ENCODE measurements around the gene SCNN1G. TPM values are rescaled to one million over a fixed set of nuclear protein-coding genes. Genes with fewer than 3 reads are reported as not detected.

Gene SCNN1G
- total and polyA plus RNA-seq, 9 of the 15 experiments (the other 6 are each of a cell fraction or from before 2014, with no cell fraction given) = not detected

DNA sequence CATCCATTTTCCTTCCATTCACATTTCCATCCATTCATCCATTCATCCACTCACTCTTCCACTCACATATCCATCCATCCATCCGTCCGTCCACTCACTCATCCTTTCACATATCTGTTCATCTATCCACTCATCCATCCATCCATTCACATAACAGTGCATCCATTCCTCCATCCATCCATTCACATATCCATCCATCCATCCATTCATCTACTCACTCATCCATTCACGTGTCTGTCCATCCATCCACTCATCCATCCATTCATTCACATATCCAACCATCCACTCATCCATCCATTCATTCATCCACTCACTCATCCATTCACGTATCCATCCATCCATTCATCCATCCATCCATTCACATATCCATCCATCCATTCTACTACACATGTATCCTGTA, 42.6 kb downstream of the SCNN1G start:
- TF ChIP-seq FOXK1 (CRISPR knock-in tag; IDR thresholded peaks at IDR 0.05; ENCODE audit: borderline replicate concordance) (no peak), HOXB6 (CRISPR knock-in tag; IDR thresholded peaks at IDR 0.05; ENCODE audit: borderline replicate concordance) (no peak), MTF1 (CRISPR knock-in tag; IDR thresholded peaks at IDR 0.05; ENCODE audit: borderline replicate concordance) (no peak), COPS2 (conservative IDR thresholded peaks at IDR 0.05) (no peak), NR3C1 (CRISPR knock-in tag; IDR thresholded peaks at IDR 0.05) (no peak), SREBF2 (CRISPR knock-in tag; IDR thresholded peaks at IDR 0.05) (no peak), DPF2 (IDR thresholded peaks at IDR 0.05) (no peak)
- TF ChIP-seq, protein P1, sequence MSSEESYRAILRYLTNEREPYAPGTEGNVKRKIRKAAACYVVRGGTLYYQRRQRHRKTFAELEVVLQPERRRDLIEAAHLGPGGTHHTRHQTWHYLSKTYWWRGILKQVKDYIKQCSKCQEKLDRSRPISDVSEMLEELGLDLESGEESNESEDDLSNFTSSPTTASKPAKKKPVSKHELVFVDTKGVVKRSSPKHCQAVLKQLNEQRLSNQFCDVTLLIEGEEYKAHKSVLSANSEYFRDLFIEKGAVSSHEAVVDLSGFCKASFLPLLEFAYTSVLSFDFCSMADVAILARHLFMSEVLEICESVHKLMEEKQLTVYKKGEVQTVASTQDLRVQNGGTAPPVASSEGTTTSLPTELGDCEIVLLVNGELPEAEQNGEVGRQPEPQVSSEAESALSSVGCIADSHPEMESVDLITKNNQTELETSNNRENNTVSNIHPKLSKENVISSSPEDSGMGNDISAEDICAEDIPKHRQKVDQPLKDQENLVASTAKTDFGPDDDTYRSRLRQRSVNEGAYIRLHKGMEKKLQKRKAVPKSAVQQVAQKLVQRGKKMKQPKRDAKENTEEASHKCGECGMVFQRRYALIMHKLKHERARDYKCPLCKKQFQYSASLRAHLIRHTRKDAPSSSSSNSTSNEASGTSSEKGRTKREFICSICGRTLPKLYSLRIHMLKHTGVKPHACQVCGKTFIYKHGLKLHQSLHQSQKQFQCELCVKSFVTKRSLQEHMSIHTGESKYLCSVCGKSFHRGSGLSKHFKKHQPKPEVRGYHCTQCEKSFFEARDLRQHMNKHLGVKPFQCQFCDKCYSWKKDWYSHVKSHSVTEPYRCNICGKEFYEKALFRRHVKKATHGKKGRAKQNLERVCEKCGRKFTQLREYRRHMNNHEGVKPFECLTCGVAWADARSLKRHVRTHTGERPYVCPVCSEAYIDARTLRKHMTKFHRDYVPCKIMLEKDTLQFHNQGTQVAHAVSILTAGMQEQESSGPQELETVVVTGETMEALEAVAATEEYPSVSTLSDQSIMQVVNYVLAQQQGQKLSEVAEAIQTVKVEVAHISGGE (CRISPR knock-in tag; IDR thresholded peaks at IDR 0.05) = no peak
- TF ChIP-seq, protein P2, sequence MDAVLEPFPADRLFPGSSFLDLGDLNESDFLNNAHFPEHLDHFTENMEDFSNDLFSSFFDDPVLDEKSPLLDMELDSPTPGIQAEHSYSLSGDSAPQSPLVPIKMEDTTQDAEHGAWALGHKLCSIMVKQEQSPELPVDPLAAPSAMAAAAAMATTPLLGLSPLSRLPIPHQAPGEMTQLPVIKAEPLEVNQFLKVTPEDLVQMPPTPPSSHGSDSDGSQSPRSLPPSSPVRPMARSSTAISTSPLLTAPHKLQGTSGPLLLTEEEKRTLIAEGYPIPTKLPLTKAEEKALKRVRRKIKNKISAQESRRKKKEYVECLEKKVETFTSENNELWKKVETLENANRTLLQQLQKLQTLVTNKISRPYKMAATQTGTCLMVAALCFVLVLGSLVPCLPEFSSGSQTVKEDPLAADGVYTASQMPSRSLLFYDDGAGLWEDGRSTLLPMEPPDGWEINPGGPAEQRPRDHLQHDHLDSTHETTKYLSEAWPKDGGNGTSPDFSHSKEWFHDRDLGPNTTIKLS (IDR thresholded peaks at IDR 0.05; ENCODE audit: borderline replicate concordance, low read depth) = no peak
- H3K9me1 ChIP-seq (ENCODE audit: control insufficient read depth, insufficient read depth, low read length) = no peaks in the 10 kb centered on the region
- intact Hi-C loops (cut with micrococcal nuclease) = no loop called here

More for the DNA sequence above, 42.6 kb downstream of the SCNN1G start:
- no peak overlapping the region for H3K27ac ChIP-seq (ENCODE audit: extremely low read depth, low read depth, low read length)
- 0% methylated on average over 4 of the region's 4 CpGs for WGBS (ENCODE audit: insufficient coverage, low coverage, missing lambda C conversion rate)
- H3K9ac ChIP-seq (ENCODE audit: insufficient read depth in 1 of 2, low read depth in 2 of 2, low read length in 2 of 2) = no peak overlapping the region
- no peak overlapping the region for H3K4me2 ChIP-seq (ENCODE audit: insufficient read depth, low read length)
- no peaks in the 10 kb centered on the region for H3K36me3 ChIP-seq (ENCODE audit: control insufficient read depth, insufficient read depth, low read length)
- H3K4me3 ChIP-seq = no peak overlapping the region
- DNase-seq (ENCODE audit: extremely low read depth in 1 of 4, low spot score in 3 of 4) (no peak), ATAC-seq (no peak), FAIRE-seq (no peak)
- no peaks in the 10 kb centered on the region for H3K9me3 ChIP-seq (replicated peaks; ENCODE audit: control insufficient read depth, insufficient read depth, low read depth, low read length)
- no peak overlapping the region for H2AFZ ChIP-seq (ENCODE audit: low read depth, low read length)
- no peaks in the 10 kb centered on the region for H3K79me2 ChIP-seq (ENCODE audit: control insufficient read depth, insufficient read depth, low read length)
- no peaks in the 10 kb centered on the region; a peak in 1 of 5 replicates for H3K4me1 ChIP-seq (replicated peaks in 1 of 2; ENCODE audit: control insufficient read depth in 2 of 2, insufficient read depth in 2 of 2, low read length in 2 of 2)
- no peaks in the 10 kb centered on the region for H4K20me1 ChIP-seq (replicated peaks; ENCODE audit: control insufficient read depth, insufficient read depth, low read length)
- POLR2A ChIA-PET = no interaction called here
- no TSS peak for BruUV-seq (replicated peaks)
- H3K27me3 ChIP-seq (ENCODE audit: control insufficient read depth in 2 of 2, insufficient read depth in 2 of 2, low read length in 2 of 2) = peaks cover 8 to 27% of the 10 kb centered on the region in 2 experiments; a peak in 3 of 5 replicates
- in situ Hi-C loops (cut with MboI) = no loop called here
- CTCF ChIA-PET (ENCODE audit: low intra/inter-chr PET ratio) = no interaction called here
